Measurements from ENCODE around the gene IQSEC2.

DNA sequence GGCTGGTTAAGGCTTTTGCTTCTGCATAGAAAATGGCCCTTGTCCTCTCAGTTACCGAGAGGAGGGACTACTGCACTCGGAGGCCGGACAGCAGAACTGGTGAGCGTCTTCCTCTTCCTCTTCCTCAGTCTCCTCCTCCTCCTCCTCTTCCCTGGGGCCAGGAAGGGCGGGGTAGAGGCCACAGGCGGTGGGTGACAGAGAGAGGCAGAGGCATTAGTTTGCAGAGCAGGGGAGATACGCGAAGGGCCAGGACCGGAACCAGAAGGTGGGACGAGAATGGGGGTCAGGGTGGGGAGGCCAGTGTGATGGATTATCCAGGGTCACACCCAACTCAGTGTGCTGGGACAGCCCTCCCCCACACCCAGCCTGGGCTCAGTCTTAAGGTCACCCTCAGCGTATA, 14.5 kb downstream of the IQSEC2 start:
- TF ChIP-seq POLR2A (IDR thresholded peaks at IDR 0.05), result no peak
- TF ChIP-seq, protein P1, sequence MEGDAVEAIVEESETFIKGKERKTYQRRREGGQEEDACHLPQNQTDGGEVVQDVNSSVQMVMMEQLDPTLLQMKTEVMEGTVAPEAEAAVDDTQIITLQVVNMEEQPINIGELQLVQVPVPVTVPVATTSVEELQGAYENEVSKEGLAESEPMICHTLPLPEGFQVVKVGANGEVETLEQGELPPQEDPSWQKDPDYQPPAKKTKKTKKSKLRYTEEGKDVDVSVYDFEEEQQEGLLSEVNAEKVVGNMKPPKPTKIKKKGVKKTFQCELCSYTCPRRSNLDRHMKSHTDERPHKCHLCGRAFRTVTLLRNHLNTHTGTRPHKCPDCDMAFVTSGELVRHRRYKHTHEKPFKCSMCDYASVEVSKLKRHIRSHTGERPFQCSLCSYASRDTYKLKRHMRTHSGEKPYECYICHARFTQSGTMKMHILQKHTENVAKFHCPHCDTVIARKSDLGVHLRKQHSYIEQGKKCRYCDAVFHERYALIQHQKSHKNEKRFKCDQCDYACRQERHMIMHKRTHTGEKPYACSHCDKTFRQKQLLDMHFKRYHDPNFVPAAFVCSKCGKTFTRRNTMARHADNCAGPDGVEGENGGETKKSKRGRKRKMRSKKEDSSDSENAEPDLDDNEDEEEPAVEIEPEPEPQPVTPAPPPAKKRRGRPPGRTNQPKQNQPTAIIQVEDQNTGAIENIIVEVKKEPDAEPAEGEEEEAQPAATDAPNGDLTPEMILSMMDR (IDR thresholded peaks at IDR 0.05), result no peak

Measured in esophagus squamous epithelium (tissue), 4 donors.